ENCODE results near the gene RNF207. TPM values are rescaled to one million over a fixed set of nuclear protein-coding genes. Genes with fewer than 3 reads are reported as not detected.

Gene RNF207, protein sequence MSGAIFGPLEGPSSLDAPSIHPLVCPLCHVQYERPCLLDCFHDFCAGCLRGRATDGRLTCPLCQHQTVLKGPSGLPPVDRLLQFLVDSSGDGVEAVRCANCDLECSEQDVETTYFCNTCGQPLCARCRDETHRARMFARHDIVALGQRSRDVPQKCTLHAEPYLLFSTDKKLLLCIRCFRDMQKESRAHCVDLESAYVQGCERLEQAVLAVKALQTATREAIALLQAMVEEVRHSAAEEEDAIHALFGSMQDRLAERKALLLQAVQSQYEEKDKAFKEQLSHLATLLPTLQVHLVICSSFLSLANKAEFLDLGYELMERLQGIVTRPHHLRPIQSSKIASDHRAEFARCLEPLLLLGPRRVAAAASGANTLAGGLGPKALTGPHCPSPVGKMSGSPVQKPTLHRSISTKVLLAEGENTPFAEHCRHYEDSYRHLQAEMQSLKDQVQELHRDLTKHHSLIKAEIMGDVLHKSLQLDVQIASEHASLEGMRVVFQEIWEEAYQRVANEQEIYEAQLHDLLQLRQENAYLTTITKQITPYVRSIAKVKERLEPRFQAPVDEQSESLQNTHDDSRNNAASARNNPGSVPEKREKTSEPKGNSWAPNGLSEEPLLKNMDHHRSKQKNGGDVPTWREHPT
- total RNA-seq = 27.7 and 110 TPM in 2 replicates

DNA sequence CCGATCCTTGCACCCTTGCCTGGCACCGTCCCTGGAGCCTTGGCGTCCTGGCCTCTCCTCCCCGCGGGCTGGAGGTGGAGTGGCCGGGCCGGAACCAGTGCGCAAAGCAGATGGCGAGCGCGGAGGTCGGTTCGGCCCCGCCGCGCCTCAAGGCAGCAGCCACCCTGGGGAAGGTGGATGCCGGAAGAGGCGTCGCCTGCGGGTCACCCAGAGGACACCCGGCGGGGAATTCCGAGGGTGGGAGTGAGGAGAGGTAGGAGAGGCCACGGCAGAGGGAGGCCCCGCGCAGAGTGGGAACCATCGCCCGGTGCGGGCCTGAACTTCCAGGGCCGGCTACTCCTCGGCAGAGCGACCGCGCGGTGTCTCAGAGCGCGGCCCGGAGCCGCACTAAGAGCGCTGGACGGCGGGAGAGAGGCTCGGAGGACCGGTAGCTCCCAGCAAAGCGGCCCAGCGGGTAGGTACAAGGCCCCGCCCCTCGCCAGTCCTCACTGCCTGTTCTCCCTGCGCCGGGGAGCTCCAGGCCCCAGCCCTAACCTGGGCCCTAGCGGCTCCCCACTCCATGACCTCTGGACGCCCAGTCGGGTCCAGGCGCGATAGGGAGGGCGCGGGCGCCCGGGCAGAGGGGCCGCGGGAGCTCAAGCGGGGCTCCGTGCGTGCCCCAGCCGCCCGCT, at the start of gene RNF207:
RNF207 (plus strand) TSS at position 271 of the 671 bp plus-strand sequence. CDS start 417 bp downstream, outside the sequence.
- peak; percentile 65 for DNase-seq (ENCODE audit: low read depth)
- TF ChIP-seq, protein P1, sequence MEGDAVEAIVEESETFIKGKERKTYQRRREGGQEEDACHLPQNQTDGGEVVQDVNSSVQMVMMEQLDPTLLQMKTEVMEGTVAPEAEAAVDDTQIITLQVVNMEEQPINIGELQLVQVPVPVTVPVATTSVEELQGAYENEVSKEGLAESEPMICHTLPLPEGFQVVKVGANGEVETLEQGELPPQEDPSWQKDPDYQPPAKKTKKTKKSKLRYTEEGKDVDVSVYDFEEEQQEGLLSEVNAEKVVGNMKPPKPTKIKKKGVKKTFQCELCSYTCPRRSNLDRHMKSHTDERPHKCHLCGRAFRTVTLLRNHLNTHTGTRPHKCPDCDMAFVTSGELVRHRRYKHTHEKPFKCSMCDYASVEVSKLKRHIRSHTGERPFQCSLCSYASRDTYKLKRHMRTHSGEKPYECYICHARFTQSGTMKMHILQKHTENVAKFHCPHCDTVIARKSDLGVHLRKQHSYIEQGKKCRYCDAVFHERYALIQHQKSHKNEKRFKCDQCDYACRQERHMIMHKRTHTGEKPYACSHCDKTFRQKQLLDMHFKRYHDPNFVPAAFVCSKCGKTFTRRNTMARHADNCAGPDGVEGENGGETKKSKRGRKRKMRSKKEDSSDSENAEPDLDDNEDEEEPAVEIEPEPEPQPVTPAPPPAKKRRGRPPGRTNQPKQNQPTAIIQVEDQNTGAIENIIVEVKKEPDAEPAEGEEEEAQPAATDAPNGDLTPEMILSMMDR (IDR thresholded peaks at IDR 0.05; ENCODE audit: insufficient read depth, low read depth, low read length) = no peak
- peak within 1 kb of the TSS; percentile 62 for H3K4me3 ChIP-seq (ENCODE audit: low read depth, low read length)

DNA sequence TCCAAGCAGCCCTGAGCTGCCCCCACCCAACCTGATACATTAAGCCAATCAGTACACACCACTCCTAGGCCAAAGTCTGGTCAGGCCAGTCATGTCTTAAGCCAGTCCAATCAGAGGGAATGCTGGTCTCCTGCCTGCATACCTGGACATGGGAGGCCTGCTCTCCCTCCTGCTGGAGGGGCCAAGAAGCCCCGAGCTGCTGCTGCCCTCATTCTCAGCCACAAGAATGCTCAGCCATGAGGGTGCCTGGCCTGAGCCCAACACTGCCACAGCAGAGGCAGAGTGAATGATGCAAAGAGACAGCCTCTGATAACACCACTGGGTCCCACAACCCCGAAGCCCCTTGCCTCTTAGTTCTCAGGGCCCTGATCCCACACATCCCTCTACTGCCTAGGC, 48.8 kb upstream of the RNF207 start:
- DNase-seq (ENCODE audit: low read depth) = no peak
- H3K4me3 ChIP-seq (ENCODE audit: low read depth, low read length) = no peak overlapping the region
- TF ChIP-seq, protein P1 (IDR thresholded peaks at IDR 0.05; ENCODE audit: insufficient read depth, low read depth, low read length) = no peak

DNA sequence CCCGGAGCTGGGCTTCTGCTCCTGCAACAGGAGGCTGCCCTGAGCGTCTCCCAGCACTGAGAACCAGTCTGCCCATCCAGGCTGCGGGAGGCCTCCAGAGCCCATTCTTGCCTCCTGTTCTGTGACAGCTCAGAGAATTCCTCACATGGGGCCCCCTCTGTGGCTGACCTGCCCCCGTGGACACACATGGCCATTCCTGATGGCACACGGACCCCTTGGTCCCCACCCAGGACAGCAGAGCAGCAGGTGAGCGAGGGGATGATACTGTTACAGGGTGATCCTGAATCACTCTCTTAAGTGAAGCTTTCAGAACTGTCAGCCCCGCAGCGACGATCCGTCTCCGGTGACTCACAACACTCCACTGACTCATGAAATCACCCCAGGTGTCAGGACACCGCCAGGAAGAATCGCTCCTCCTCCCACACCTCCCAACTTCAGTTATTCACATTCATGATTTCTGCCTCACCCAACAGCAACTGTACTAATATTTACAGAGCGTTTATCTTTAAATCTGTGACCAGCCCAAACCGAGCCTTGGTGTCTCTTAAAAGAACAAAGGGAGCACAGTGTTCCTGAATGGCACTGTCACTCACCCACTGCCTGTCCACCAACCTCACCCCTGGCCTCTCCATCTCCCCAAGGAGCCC, 48.3 kb upstream of the RNF207 start:
- DNase-seq (ENCODE audit: low read depth) = peak; percentile 11
- TF ChIP-seq, protein P1 (IDR thresholded peaks at IDR 0.05; ENCODE audit: insufficient read depth, low read depth, low read length) = no peak
- H3K4me3 ChIP-seq (ENCODE audit: low read depth, low read length) = no peak overlapping the region

DNA sequence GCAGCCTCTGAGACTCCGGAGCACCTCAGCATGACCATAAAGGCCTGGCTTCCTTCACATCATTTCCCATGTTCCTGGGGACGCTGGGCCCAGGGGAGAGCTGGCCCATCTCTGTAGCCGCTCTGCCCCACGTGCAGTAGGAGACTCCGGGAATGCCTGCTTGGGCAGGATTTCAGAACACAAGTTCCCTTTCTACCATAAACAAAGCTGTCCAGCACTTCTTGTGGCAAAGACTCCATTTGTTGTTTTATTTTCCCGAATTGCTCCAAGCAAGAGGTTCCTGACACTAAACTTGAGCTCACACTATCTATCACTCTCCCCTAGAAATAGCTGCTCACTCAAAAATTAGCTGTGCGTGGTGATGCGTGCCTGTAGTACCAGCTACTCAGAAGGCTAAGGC, 47.7 kb upstream of the RNF207 start:
- H3K4me3 ChIP-seq (ENCODE audit: low read depth, low read length) = no peak overlapping the region
- no peak for DNase-seq (ENCODE audit: low read depth)
- TF ChIP-seq, protein P1 (IDR thresholded peaks at IDR 0.05; ENCODE audit: insufficient read depth, low read depth, low read length) = no peak

DNA sequence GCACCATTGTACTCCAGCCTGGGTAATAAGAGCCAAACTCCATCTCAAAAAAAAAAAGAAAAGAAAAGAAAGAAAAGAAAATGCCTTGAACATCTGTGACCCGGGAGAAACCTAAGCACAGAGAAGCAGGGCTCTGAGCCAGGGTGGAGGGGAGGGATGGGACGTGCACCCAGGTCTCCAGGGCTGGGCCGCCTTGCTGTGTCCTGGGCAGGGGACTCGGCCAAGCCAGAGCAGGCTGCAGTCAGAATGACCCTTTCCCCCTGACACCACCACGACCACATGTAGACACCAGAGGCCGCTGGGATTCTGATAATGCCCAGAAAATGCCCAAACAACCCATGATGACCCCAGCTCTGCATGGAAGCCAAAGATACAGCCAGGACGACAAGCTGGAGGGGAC, 43.6 kb upstream of the RNF207 start:
- no peak for DNase-seq (ENCODE audit: low read depth)
- TF ChIP-seq, protein P1 (IDR thresholded peaks at IDR 0.05; ENCODE audit: insufficient read depth, low read depth, low read length) = no peak
- no peak overlapping the region for H3K4me3 ChIP-seq (ENCODE audit: low read depth, low read length)

DNA sequence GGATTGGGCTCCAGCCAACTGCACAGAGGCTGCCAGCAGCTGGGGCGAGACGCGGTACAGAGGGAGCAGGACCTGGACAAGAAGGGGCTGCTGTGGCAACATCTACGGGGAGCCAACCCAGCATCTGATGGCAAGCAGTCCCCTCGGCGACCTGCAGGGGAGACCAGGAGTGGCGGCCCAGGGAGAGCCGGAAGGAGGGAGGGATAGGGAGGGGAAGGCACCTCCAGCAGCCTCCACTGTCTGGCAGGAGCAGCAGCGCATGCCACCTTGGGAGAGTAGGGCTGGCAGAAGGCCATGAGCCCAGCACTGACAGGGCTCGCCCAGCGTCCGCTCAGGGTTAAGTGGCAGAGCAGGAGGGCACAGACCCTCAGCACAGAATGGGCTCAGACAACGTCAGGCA, 43.1 kb upstream of the RNF207 start:
- TF ChIP-seq, protein P1 (IDR thresholded peaks at IDR 0.05; ENCODE audit: insufficient read depth, low read depth, low read length) = no peak
- no peak overlapping the region for H3K4me3 ChIP-seq (ENCODE audit: low read depth, low read length)
- no peak for DNase-seq (ENCODE audit: low read depth)

All from fibroblast of villous mesenchyme (primary cell).